Ovary (tissue), 3 donors: ENCODE data around the gene TUBB4B.

Source experiments
- EP300 ChIP-seq: sonication (generic); formaldehyde crosslinking; IDR thresholded peaks from one replicate; pipeline ENCODE4 v1.6.1; 2017; ENCODE audit warnings: antibody characterized with exemption
- POLR2A ChIP-seq: fragments of 450-650 bp; IDR thresholded peaks from one replicate; pipeline ENCODE4 v1.6.1; 2017; ENCODE audit warnings: antibody characterized with exemption, mild to moderate bottlenecking, moderate library complexity
- TF ChIP-seq, protein P1 (sequence below), 3 donors: fragments of 450-650 bp in 2 of 3; fragments of 200-600 bp in 1 of 3; IDR thresholded peaks; one replicate each; pipeline versions ENCODE4 v1.5.1 to v1.8.0; 2016 to 2022; ENCODE audit warnings: antibody characterized with exemption in 3 of 3, mild to moderate bottlenecking in 1 of 3
- donor health status: DM: no; HTN: no; CAD: no.

DNA sequence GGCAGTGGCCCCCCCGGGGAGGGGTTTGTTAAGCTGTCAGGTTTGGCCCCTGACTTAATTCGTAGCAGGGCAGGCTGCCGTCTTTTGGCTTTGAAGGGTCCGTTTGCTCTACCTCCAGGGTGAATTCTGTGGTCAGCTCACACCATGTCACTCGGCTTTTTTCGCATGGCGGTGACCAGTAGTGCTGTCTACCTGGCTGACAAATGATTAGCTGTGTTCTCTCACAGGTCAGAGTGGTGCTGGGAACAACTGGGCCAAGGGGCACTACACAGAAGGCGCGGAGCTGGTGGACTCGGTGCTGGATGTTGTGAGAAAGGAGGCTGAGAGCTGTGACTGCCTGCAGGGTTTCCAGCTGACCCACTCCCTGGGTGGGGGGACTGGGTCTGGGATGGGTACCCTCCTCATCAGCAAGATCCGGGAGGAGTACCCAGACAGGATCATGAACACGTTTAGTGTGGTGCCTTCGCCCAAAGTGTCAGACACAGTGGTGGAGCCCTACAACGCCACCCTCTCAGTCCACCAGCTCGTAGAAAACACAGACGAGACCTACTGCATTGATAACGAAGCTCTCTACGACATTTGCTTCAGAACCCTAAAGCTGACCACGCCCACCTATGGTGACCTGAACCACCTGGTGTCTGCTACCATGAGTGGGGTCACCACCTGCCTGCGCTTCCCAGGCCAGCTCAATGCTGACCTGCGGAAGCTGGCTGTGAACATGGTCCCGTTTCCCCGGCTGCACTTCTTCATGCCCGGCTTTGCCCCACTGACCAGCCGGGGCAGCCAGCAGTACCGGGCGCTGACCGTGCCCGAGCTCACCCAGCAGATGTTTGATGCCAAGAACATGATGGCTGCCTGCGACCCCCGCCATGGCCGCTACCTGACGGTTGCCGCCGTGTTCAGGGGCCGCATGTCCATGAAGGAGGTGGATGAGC lies 1.4 kb downstream of the TUBB4B start:
- TF ChIP-seq, protein P1, sequence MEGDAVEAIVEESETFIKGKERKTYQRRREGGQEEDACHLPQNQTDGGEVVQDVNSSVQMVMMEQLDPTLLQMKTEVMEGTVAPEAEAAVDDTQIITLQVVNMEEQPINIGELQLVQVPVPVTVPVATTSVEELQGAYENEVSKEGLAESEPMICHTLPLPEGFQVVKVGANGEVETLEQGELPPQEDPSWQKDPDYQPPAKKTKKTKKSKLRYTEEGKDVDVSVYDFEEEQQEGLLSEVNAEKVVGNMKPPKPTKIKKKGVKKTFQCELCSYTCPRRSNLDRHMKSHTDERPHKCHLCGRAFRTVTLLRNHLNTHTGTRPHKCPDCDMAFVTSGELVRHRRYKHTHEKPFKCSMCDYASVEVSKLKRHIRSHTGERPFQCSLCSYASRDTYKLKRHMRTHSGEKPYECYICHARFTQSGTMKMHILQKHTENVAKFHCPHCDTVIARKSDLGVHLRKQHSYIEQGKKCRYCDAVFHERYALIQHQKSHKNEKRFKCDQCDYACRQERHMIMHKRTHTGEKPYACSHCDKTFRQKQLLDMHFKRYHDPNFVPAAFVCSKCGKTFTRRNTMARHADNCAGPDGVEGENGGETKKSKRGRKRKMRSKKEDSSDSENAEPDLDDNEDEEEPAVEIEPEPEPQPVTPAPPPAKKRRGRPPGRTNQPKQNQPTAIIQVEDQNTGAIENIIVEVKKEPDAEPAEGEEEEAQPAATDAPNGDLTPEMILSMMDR (IDR thresholded peaks at IDR 0.05), result no peak
- TF ChIP-seq EP300 (no peak), POLR2A (no peak)
